Glomerular visceral epithelial cell (primary cell): ENCODE data around the gene CPHXL.

Source experiments
- DNase-seq: peaks from one replicate; pipeline ENCODE4 v3.0.0-alpha.2; 2016; ENCODE audit errors: extremely low spot score

Gene CPHXL

GRCh38 chr16:75701361-75701760 is 24.9 kb downstream of the CPHXL start, which contains the start of gene DUXB:
Gene DUXB (minus strand): TSS chr16:75701461. CDS start chr16:75701418, 43 bp downstream.
- no peak for DNase-seq

- no peak for DNase-seq
These were observed 28.7 kb downstream of the CPHXL start for GRCh38 chr16:75697571-75697970.

GRCh38 chr16:75695708-75696107 is 30.6 kb downstream of the CPHXL start:
- no peak for DNase-seq

GRCh38 chr16:75687361-75687760 is 38.9 kb downstream of the CPHXL start:
- no peak for DNase-seq

GRCh38 chr16:75682308-75682707 is 44.0 kb downstream of the CPHXL start:
- no peak for DNase-seq

GRCh38 chr16:75679366-75679765 is 46.9 kb downstream of the CPHXL start:
- DNase-seq = no peak

- DNase-seq = no peak
These were observed 49.4 kb downstream of the CPHXL start, which contains the start of gene CPHXL2 for GRCh38 chr16:75676909-75677308. Gene CPHXL2 (minus strand): TSS chr16:75677009. CDS start chr16:75676999, 10 bp downstream.

- DNase-seq = no peak
These were observed 58.8 kb downstream of the CPHXL start for GRCh38 chr16:75667503-75667902.
